ENCODE measurements around the gene NUP50. TPM values are rescaled to one million over a fixed set of nuclear protein-coding genes. Genes with fewer than 3 reads are reported as not detected.
A peak's percentile ranks its signal among the peaks of the same experiment; 100 is the strongest.

The NUP50 gene
- total RNA-seq, 3 donors from 2014 or later (not counting 1 experiment from before 2014, with no cell fraction given), result 63.9 to 99.4 (median 98.6) TPM

DNA sequence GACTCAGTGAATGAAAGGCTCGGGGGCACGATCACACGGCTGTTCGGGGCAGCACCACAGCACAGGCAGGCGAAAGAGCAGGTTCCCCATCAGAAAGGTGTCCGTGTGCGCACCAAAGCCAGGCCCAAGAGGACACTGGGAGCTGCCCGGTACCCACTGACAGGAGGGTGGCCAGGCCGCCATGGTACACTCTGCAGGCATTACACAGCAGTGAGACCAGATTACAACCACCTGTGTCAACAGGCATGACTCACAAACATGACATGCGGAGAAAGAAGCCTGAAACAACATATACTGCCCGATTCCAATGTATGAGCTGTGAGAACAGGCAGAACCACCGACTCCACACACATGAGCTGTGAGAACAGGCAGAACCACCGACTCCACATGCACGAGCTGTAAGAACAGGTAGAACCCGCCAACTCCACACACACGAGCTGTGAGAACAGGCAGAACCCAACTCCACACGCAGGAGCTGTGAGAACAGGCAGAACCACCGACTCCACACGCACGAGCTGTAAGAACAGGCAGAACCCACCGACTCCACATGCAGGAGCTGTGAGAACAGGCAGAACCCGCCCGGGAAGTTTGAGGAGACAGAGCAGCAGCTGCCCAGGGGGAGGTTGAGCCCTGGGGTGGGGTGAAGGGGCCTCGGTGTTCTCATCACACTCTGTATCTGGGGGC is 44.4 kb downstream of the NUP50 start:
- 93% methylated on average over 24 of the region's 24 CpGs for WGBS (ENCODE audit: insufficient coverage)
- peaks cover 3% of the 10 kb centered on the region for H3K4me1 ChIP-seq (ENCODE audit: control insufficient read depth, insufficient read depth, low read length)
- no peak for ATAC-seq
- DNase-seq, result no peak
- no peak for TF ChIP-seq CTCF (IDR thresholded peaks at IDR 0.05)
- H3K4me3 ChIP-seq (ENCODE audit: low read length), result no peak overlapping the region
- Mint-ChIP-seq H3K27ac (no peak overlapping the region), H3K4me3 (no peak overlapping the region), H3K27me3 (ENCODE audit: low read depth in 2 of 2) (no peaks in the 10 kb centered on the region), H3K36me3 (no peaks in the 10 kb centered on the region), H3K4me1 (peaks cover under 1 to 6% of the 10 kb centered on the region in 2 donors), H3K9me3 (no peaks in the 10 kb centered on the region)
- intact Hi-C loops (cut with micrococcal nuclease), result no loop called here
- H3K36me3 ChIP-seq (ENCODE audit: control insufficient read depth, insufficient read depth, low read length), result peaks cover 29% of the 10 kb centered on the region
- H3K27me3 ChIP-seq (ENCODE audit: control insufficient read depth, insufficient read depth, low read length), result no peaks in the 10 kb centered on the region
- H3K27ac ChIP-seq (ENCODE audit: low read length), result no peak overlapping the region
- no peaks in the 10 kb centered on the region for H3K9me3 ChIP-seq (ENCODE audit: control insufficient read depth, insufficient read depth, low read length)

DNA sequence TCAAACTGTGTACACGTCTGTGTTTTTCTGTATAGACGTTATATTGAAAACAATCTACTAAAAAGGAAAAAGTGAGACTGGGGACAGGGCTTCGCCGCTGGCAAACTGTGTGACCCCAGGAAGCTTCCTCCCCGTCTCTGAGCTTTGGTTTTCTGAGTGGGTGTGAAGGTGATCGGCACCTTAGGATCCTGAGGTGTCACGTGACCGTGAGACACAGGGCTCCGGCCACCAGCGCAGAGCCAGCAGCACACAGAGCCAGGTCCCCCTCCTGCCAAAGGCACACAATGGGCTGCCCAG is 44.9 kb downstream of the NUP50 start:
- Histone ChIP-seq H3K27me3 (ENCODE audit: control insufficient read depth, insufficient read depth, low read length) (no peaks in the 10 kb centered on the region), H3K4me1 (ENCODE audit: control insufficient read depth, insufficient read depth, low read length) (peaks cover 6% of the 10 kb centered on the region), H3K36me3 (ENCODE audit: control insufficient read depth, insufficient read depth, low read length) (peaks cover 27% of the 10 kb centered on the region), H3K4me3 (ENCODE audit: low read length) (no peak overlapping the region), H3K9me3 (ENCODE audit: control insufficient read depth, insufficient read depth, low read length) (no peaks in the 10 kb centered on the region), H3K27ac (ENCODE audit: low read length) (no peak overlapping the region)
- 85% methylated on average over 10 of the region's 10 CpGs for WGBS (ENCODE audit: insufficient coverage)
- Mint-ChIP-seq H3K36me3 (no peaks in the 10 kb centered on the region), H3K9me3 (no peaks in the 10 kb centered on the region), H3K27me3 (ENCODE audit: low read depth in 2 of 2) (no peaks in the 10 kb centered on the region), H3K4me3 (no peak overlapping the region), H3K27ac (no peak overlapping the region), H3K4me1 (peaks cover 6% of the 10 kb centered on the region in 2 donors)
- TF ChIP-seq CTCF (IDR thresholded peaks at IDR 0.05), result no peak
- intact Hi-C loops (cut with micrococcal nuclease), result no loop called here
- ATAC-seq, result no peak
- no peak for DNase-seq

- H3K4me1 Mint-ChIP-seq, result peaks cover 6 to 7% of the 10 kb centered on the region in 2 donors
- Histone ChIP-seq H3K27ac (ENCODE audit: low read length) (no peak overlapping the region), H3K27me3 (ENCODE audit: control insufficient read depth, insufficient read depth, low read length) (no peaks in the 10 kb centered on the region), H3K36me3 (ENCODE audit: control insufficient read depth, insufficient read depth, low read length) (peaks cover 22% of the 10 kb centered on the region), H3K4me1 (ENCODE audit: control insufficient read depth, insufficient read depth, low read length) (peaks cover 6% of the 10 kb centered on the region), H3K9me3 (ENCODE audit: control insufficient read depth, insufficient read depth, low read length) (no peaks in the 10 kb centered on the region), H3K4me3 (ENCODE audit: low read length) (no peak overlapping the region)
- peak; percentile 55 for TF ChIP-seq CTCF (IDR thresholded peaks at IDR 0.05)
- intact Hi-C loops (cut with micrococcal nuclease), result no loop called here
- H3K27me3 Mint-ChIP-seq (ENCODE audit: low read depth in 2 of 2), result no peaks in the 10 kb centered on the region
- no peaks in the 10 kb centered on the region for H3K9me3 Mint-ChIP-seq
- H3K36me3 Mint-ChIP-seq, result no peaks in the 10 kb centered on the region
- no peak overlapping the region for H3K4me3 Mint-ChIP-seq
- WGBS (ENCODE audit: insufficient coverage), result 90% methylated on average over 29 of the region's 29 CpGs
- H3K27ac Mint-ChIP-seq, result no peak overlapping the region
- DNase-seq (peak; percentile 30 to 47), ATAC-seq (peak in 2 of 3 donors; percentile 21 to 24)
Measured at GRCh38 chr22:45208993-45209838, 45.5 kb downstream of the NUP50 start.

All from natural killer cell (primary cell).